ENCODE data around the gene MYH1.
"Not testable (repeated sequence)": the region's sequence is repeated elsewhere in the genome, so short reads cannot be mapped to it uniquely, and the experiment has no call there.

Gene MYH1

DNA sequence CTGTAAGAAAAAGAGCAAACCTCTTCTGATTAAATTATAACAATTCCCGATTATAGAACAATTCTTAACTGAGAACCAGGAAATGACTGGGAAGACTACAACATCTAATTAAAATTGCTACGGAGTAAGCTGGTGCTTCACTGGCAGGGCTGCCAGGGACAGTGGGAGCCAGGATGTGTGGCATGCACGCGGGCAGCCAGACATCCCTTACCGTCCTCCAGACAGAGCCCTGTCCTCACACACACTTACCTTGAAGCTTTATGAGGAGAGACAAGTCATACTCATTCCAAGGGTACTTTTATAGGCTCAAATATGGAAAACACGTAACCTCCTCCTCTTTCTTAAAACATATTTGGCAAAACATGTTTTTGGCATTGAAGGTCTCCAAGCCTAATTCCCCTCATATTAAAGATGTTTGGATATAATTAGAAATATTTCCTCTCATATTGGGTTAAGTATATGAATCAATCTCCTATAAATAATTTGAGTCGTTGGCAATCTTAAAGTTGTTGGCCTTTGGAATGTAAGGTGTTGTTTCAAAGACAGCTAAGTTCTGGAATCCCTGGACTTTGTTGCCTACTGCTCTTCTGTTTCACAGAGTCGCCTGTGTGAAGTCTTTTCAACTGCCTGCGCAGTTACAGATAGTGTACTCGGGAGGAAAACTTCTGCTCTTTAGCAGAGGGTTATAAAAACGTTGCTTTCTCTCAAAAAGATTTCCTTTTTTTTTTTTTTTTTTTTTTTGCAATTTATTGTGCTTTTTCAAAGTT is at the start of gene MYH1:
Gene MYH1 (minus strand): TSS at position 272 of the 767 bp plus-strand sequence. CDS start 1,900 bp downstream, outside the sequence.
- DNase-seq: no peak

DNA sequence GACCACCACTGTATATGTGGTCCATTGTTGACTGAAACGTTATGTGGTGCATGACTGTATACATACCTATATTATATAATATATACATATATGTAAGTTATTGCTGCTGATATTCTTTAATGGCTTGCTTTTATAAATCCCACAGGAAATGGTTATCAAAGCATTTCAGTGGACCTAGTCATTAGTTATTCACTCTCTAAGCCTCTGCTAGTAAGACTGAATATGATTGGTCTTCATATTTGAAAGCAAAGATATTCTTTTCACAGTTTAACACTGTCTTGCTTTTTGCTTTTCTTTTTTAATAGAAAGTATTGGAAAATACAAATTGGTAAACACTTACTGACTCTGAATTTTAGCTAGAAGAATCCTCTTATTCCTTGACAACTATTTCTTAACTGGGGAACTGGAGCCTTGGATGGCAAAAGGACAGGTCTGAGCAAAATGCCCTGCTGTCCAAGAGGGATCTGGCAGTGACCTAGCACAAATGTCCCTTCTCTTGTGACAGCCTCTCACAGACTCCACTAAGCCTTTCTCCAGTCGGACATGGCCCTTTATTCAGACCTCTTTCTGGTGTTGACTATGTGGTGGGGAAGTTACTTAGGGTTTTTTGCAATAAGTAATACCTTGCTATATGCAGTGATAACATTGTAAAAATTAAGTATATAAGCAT is 45.8 kb upstream of the MYH1 start:
- DNase-seq: no peak

DNA sequence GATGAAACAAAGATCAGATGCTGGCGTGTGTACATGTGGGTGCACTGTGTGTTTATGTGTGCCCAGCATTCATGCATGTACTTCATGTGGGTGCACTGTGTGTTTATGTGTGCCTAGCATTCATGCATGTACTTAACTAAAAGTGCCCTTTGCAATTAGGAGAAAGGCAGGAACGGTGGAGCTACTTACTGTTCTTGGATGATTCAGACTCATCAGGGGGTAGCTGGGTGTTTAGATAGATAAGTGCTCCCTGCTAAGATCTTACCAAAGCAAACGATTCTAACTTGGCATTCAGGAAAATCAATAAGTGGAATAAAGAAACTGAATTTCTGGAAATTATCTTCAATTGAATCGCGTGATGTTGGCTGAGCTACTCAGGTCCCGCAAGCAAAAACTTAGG is 39.7 kb upstream of the MYH1 start:
- DNase-seq: no peak

DNA sequence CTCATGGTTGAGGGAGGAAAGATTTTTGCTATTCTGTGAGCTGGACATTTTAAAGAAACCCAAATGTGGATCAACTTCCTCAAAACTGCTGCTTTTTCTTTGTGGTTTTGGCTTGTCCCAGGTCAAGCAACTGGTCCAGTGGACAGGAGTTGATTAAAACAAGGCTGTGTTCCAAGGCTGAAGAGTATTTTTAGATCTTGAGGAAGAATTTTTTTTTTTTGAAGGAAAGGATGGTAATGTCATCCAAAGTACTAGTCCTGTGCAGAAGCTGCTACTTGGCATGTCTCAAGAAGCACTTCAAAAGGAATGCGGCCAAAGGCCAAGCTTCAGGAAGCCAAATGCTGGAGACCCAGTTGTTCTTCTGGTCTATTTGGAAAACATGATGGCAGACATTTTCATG is 39.1 kb upstream of the MYH1 start:
- no peak for DNase-seq

DNA sequence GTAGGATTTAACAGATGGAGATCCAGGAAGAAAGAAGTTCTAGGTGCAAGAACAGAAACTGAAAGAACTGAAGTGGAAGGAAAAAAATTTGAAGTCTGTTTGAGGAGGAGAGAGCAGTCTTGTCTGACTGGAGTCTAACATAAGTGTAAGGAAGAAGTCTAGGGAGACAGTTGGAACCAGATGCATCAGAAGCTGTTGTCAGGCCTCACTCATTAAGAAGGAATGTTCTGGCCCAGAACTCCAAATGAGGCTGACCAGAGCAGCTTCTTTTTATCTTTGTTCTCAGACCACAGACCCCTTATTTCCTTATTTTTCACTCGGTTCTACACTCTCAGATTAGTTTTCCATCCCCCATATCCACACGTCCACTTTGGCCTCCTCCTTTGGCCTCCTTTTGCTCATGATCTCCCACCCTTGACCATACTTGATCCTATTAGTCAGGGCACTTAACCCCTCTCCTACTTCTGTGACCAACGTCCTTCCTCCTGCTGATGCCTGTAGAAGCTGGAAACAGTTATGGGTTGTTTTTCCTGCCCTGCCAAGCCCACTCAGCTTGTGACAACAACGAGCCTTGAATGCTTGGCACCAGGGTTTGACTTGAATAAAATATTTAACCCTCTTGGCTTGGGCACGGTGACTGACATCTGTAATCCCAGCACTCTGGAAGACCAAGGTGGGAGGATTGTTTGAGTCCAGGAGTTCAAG is 38.1 kb upstream of the MYH1 start:
- DNase-seq: no peak

DNA sequence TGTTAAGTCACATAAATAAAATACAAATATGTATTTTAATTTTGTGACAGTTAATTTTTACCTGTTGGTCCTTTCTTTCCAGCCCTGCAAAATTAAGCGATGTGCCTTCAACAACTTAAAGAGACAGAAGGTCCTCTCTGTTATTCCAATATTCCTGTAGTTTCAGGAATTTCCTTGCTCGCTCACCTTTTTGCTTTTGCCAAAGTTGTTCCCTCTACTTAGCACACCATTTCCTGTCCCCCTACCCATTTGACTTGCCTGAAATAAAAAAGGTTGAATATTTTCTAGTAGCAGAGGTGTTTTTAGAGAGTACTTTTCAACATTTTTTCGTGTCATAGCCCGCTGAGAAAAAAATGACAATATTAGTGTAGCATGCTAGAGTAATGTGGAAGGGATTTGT is 31.7 kb upstream of the MYH1 start:
- DNase-seq: no peak

DNA sequence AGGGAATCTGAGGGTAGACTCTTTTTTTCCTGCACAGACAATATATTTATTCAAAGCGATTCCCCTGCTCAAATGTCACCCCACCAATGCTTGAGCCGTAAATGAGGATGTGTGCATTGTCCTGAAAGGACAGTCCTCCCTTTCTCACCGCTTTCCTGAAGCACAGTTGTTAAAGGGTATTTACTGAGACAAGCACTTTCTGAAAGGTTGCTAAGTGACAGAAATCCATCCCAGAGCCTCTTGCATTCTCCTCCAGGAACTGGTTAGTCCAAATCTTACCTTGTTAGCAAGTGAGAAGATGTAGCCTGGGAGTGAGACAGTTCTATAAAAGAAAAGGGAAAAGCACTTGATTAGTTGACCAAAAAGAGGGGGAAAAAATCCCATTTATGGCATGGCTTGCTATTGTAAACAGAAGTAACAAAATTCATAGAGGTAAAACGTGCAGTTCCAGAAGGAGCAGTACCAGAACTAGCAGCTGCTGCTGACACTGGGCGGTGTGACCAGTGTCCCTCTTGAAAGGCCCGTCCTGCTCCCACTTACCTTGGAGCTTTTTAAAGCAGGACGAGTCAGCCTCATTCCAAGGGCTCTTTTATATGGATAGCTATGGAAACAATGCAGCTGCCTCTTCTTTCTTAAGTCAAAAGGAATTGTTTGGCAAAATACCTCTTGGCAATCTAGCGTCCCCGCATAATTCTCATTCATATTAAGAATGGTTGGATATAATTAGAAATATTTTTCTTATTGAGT is 30.9 kb upstream of the MYH1 start, which contains the start of gene MYH2:
Gene MYH2 (minus strand): TSS at position 563 of the 747 bp plus-strand sequence. CDS start 1,738 bp downstream, outside the sequence.
- DNase-seq: no peak

DNA sequence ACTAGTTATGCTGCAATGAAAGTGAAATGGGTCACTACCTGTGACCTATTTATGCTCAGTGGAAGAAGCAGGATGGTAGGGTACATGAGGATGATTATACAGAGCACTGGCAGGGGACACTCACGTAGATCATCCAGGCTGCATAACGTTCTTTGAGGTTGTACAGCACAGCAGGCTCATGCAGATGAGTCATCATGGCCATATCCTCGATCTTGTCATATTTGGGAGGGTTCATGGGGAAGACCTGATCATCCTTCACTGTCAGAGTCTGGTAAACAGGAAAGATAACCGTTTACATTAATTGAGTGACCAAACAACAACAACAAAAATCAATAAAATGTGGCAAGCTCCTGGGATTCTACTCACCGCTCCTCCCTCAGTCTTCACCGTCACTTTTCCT is 29.0 kb upstream of the MYH1 start:
- DNase-seq: no peak

DNA sequence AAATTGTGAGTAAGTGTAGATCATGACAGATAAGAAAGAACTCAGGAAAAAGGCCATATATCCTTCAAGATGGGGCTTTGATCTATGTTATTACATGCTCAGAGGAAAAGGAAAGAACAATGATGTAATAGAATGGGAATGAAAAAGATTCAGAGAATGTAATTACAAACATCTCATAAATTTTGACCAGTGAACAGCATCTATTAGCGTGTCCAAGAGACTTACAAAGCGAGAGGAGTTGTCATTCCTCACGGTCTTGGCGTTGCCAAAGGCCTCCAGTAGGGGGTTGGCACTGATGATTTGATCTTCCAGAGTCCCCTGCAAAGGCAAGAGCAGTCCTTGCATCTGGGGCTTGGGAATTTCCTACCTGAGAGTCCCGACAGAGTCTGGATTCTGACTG is 25.1 kb upstream of the MYH1 start:
- not testable (repeated sequence) for DNase-seq

DNA sequence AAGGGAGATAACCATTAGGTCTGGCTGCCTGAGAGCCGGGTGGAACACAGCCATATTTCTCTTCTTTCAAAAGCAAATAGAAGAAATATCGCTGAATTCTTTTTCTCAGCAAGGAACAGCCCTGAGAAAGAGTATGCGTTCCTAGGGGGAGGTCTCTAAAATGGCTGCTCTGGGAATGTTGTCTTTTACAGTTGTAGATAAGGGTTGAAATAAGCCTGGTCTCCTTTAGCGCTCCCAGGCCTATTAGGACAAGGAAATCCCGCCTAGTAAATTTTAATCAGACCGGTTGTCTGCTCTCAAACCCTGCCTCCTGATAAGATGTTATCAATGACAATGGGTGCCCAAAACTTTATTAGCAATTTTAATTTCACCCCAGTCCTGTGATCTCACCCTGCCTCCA is 22.8 kb upstream of the MYH1 start:
- not testable (repeated sequence) for DNase-seq

DNA sequence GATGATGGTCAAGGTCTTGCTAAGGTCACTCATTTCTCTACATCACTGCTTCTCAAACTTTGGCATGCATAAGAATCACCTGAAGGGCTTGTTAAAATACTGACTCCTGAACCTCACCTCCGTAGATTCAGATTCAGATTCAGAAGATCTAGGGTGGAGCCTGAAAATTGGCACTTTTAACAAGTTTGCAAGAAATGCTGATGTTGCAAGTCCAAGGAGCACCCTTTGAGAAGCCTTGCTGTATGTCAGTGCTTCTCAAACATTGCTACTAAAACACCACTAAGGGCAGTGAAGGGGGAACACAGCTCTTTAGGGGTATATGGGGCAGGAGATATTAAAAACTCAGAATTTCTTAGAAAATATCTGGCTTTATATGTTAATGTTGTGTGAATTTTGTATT is 13.7 kb upstream of the MYH1 start:
- DNase-seq: no peak

DNA sequence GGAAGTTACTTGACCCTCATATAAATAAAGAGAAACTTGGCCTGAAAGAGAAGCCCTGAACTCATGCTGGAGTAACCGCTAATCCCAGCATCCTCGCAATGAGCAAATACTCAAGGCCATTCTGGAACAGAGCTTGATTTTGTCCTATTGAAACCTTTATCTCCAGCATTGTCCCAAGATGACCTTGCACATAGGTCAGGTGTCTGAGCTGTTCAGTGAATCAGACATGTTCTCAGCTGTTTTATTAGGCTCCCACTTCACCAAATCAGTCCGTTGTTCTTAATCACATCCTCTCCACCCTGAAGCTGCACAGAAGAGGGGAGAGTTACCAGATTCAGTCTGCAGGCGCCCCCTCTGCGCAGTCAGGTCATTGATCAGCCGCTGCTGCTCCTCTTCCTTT is 9.1 kb upstream of the MYH1 start:
- DNase-seq: no peak

DNA sequence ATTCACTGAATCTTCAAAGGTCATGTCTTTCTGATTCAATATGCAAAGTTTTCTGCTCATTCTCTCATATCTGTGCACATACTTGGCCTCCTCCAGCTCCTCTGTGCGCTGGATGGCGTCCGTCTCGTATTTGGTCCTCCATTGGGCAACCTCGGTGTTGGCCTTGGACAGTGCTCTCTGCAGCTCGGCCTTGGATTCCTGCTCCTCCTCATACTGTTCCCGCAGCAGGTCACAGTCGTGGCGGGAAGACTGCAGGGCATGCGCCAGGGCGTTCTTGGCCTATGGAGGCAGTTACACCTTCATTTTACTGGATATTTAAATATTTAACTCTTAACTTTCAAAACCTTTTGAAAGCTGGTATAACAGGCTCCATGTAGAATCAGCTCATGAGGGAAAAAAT is 8.2 kb upstream of the MYH1 start:
- DNase-seq: no peak

DNA sequence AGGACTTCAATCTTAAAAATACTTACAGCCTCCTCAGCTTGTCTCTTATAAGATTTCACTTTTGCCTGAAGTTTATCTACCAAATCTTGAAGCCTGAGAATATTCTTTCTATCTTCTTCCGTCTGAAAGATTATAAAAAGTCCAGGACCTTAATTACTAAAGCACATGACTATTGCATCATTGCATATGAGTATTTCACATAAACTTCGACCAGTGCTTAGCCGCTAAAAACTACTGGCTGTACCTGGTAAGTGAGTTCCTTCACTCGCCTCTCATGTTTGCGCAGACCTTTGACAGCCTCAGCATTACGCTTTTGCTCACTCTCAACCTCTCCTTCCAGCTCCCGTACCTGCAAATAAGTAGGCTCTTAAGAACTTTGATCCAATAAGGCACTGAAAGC is 4.7 kb upstream of the MYH1 start:
- DNase-seq: no peak

DNA sequence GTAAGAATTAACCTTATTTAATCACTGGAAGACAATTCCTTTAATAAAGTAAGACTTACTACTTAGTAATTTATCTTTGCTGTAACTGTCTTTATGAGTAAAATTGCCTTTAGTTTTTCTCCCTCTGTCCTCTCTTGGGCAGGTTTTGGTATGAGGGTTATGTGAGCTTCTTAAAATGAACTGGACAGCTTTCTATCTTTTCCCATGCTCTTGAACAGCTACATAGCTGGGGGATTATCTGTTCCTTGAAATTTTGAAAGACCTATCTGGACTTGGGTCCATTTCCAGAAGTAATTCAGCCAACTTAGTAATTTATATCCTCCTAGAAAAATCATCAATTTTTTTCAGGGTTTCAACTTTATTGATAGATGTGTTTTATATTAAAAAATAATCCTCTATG is 3.6 kb upstream of the MYH1 start:
- no peak for DNase-seq

DNA sequence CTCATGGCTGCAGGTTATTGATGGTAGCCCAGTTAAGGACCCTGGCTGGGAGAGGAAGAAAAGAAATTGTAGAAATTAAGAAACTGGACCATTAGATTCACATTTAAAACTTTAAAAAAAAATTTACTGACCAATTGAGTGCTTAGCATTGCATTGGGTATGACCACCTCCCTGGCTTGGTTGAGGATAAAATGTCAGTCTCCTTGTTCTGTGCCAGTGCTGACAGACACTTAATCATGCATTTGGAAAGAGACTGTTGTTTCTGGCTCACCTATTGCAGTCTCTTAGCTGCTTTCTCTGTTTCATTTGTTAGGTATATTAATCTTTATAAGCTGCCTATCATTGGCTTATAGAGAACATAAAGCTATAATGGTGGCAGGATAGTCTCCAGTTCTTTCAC is 1.7 kb downstream of the MYH1 start:
- no peak for DNase-seq

DNA sequence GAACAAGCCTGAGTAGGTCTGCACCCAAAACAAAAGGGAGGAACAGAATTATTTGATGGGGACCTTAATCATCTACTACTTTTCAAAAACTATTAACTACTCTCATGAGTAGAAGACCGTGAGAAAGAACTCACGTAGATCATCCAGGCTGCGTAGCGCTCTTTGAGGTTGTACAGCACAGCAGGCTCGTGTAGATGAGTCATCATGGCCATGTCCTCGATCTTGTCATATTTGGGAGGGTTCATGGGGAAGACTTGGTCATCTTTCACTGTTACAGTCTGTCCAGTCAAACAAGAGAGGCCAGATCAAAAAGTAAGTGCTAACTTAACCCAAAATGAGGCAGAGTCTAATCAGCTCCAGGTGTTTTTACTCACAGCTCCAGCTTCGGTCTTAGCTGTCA is 2.3 kb downstream of the MYH1 start:
- DNase-seq: no peak

DNA sequence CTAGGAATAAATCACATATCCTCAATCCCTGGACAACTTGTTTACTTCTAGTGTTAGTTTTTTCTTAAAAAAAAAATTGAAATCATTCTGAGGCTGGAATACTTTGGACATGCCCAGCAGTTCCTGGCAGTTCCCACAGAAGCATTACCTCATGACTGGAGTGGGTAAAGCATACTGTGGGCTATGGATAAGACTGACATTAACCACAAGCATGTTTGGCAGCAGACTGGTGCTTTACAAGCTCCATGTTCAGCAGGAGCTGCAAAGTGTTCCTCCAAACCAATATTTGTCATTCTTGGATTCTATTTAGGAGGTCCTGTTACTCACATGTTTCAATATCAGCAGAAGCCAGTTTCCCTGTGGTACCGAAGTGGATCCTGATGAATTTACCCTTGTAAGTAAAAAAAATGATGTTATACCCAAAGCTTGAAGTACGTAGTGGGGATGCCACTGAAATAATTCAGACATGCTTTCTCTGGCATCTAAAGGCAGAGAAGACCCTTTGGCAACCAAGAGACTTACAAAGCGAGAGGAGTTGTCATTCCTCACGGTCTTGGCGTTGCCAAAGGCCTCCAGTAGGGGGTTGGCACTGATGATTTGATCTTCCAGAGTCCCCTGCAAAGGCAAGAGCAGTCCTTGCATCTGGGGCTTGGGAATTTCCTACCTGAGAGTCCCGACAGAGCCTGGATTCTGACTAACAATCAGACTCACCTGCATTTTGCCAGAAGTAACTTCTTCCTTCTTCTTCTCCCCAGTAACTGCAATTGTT is 4.9 kb downstream of the MYH1 start:
- DNase-seq: no peak

DNA sequence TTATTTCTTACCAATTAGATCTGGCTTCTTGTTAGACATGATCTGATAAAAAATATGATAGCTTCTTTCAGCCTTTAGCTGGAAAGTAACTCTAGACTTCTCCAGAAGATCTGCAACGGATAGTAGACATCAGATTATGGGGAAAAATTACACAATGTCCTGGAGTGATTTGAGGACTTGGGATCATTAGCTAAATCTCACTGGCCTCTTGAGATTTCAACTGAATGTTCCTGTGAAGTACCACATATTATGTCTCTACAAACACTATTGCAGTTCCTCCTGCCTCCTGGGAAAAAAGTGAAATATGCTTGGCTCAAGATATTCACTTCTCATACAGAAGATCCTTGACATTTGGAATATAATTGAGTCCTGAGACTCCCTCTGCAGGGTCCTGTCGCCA is 5.5 kb downstream of the MYH1 start:
- no peak for DNase-seq

DNA sequence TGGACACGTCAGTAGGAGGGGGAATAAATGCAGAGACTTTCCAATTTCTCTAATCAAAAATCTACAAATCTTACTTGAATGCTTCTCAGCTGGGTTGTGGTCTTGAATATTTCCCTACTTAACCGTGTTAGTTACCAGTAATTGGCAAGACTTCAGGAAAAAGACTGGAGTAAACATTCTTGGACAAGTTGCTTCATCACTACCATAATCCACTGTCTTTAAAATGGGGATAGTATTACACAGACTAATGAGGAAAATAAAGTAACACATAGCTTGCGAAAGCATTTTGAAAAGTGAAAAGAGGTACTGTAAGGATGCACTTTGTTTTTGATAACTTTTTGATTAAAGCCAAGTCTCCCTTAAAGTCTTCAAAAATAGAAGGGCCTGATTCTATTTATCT is 18.4 kb downstream of the MYH1 start:
- no peak for DNase-seq

DNA sequence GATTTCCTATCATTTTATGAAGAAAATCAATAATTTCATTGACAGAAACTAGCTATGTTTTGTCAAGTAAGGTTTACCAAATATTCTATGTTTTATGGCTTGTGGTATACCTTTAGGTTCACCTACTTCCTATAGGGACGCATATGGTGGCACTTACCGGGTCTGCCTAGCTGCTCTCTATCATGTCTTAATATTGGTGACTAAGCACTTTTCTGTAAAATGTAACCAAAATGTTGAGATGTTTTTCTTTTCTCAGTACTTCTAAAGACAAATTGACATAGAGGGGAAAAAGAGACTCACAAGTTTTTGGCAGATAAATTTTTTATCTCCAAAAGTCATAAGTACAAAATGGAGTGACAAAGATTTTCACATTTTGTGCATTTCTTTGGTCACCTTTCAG is 26.3 kb downstream of the MYH1 start:
- DNase-seq: no peak

DNA sequence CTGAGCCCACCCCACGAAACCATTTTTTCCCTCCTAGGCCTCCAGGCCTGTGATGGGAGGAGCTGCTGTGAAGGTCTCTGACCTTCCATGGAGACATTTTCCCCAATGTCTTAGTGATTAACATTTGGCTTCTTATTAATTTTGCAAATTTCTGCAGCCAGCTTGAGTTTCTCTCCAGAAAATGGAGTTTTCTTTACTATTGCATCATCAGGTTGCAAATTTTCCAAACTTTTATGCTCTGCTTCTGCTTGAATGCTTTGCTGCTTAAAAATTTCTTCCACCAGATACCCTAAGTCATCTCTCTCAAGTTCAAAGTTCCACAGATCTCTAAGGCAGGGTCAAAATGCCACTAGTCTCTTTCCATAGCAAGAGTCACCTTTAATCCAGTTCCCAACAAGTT is 36.1 kb downstream of the MYH1 start:
- DNase-seq: no peak

DNA sequence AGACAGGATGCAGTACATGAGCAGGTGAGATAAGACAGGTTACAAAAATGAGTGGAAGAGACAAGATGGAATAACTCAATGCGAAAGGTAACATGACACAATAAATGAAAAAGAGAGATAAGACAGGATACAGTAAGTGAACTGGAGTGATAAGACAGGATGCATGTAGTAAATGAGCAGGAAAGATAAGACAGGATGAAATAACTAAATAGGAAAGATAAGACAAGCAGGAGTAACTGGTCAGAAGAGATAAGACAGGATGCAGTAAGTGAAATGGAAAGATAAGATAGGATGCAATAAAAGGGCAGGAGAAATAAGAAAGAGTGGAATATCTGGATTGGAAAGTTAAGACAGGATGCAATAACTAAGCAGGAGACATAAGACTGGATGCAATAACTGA is 40.6 kb downstream of the MYH1 start:
- no peak for DNase-seq
